ENCODE data around the gene ZNF710. TPM values are rescaled to one million over a fixed set of nuclear protein-coding genes. Genes with fewer than 3 reads are reported as not detected.
A peak's percentile ranks its signal among the peaks of the same experiment; 100 is the strongest.

Gene ZNF710
- total RNA-seq, 2 donors from 2014 or later, result 18.1 to 34.5 TPM

DNA sequence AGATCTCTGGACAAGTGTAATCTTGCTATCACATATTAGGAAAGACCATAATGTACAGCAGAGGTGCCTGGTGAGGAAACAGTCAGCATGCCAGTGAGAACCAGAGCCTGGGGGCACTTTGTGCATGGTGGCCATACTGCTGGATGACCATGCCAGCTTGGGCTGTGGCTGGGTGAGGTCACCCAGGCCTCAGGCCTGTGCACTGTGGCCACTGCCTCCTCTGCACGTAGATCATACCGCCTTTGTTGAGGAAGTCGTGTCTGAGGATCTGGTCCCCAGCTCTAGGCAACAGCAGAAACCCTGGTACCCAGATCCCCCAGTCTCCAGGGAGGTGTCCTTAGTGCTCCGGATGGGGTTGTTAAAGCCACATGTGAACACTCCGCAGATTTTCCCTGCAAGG is 38.9 kb downstream of the ZNF710 start:
- WGBS, 2 donors, result 75 to 78% methylated on average over 5 of the region's 5 CpGs
- Histone ChIP-seq H3K27me3 (no peaks in the 10 kb centered on the region), H3K9me3 (no peaks in the 10 kb centered on the region), H3K4me1 (peaks cover 59% of the 10 kb centered on the region), H3K36me3 (replicated peaks in 1 of 2; ENCODE audit: insufficient read depth in 1 of 2, low read depth in 2 of 2) (no peaks in the 10 kb centered on the region), H3K4me3 (no peak overlapping the region), H3K27ac (peak overlapping the region in 1 of 4 donors; percentile 8)
- TF ChIP-seq POLR2A (IDR thresholded peaks at IDR 0.05) (no peak), CTCF (IDR thresholded peaks at IDR 0.05) (no peak)
- ATAC-seq (no peak), DNase-seq (no peak)
- intact Hi-C loops (cut with DNase I), result no loop called here

DNA sequence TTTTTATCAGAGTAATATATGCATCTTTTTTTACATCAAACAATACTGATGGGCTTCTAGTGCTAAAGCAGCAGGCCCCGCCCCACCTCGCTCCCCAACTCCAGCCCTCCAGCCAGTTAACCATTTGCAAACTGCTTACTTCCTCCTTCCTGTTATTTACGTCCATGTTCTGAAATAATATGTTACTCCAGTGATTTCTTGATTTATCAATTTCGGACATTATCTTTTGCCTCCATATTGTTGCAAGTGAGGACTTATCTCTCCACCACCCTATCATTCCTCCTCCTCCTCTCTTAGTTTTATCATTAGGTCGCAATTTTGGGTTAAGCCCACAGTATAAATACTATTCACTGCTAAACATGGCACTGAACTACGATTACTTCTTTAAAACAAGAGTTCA is 39.5 kb downstream of the ZNF710 start:
- no peak for DNase-seq
- peaks cover 57% of the 10 kb centered on the region for H3K4me1 ChIP-seq
- no peaks in the 10 kb centered on the region for H3K36me3 ChIP-seq (replicated peaks in 1 of 2; ENCODE audit: insufficient read depth in 1 of 2, low read depth in 2 of 2)
- no peak for TF ChIP-seq POLR2A (IDR thresholded peaks at IDR 0.05)
- H3K27me3 ChIP-seq, result no peaks in the 10 kb centered on the region
- no peak overlapping the region for H3K27ac ChIP-seq
- ATAC-seq, result no peak
- intact Hi-C loops (cut with DNase I), result no loop called here
- no peaks in the 10 kb centered on the region for H3K9me3 ChIP-seq
- H3K4me3 ChIP-seq, result no peak overlapping the region
- WGBS, 2 donors, result 50 to 54% methylated on average over 6 of the region's 6 CpGs

GRCh38 chr15:90042356-90042755 is 41.2 kb downstream of the ZNF710 start:
- intact Hi-C loops (cut with DNase I), result no loop called here
- no peaks in the 10 kb centered on the region for H3K9me3 ChIP-seq
- no peak for TF ChIP-seq POLR2A (IDR thresholded peaks at IDR 0.05)
- no peak for TF ChIP-seq CTCF (IDR thresholded peaks at IDR 0.05)
- H3K27me3 ChIP-seq, result no peaks in the 10 kb centered on the region
- no peak overlapping the region for H3K4me3 ChIP-seq
- H3K36me3 ChIP-seq (replicated peaks in 1 of 2; ENCODE audit: insufficient read depth in 1 of 2, low read depth in 2 of 2), result no peaks in the 10 kb centered on the region
- DNase-seq (no peak), ATAC-seq (no peak)
- peaks cover 59% of the 10 kb centered on the region for H3K4me1 ChIP-seq
- WGBS, 2 donors, result 94 to 96% methylated on average over 12 of the region's 12 CpGs
- H3K27ac ChIP-seq, result no peak overlapping the region

DNA sequence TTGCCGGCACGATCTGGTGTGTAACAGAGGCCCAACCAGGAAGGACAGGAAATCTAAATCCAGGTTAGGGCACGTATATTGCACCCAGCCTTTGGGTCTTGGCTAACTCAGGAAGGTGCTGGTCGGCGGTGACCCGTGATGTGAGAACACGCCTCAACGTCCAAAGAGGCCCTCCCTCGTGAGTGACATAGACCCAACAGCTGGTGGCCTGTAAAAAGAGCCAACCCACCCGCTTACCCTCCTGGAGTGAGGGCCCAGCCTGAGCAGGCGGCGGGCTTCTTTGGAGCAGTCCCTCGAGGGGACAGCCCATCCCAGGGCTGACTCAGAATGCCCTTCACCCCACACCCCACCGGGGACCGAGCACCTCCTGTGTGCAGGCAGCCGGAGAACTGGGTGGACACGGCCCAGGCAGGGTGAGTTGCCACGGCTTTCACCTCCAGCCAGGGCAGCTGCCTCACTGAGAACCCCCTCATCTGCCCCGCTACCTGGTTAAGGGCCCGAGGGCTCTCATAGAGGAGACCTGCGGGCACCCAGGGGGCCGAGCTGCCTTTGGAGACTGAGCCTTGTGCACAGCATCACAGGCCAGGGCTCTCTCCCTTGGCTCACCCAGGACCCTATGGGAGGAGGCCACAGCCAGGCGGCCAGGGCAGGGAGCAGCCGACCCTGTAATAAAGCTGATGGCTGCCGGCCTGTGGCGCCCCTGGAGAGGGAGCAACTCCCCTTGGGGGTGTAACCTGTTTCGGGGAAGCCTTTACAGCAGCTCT is 41.8 kb downstream of the ZNF710 start:
- H3K27ac ChIP-seq, result no peak overlapping the region
- H3K36me3 ChIP-seq (replicated peaks in 1 of 2; ENCODE audit: insufficient read depth in 1 of 2, low read depth in 2 of 2), result no peaks in the 10 kb centered on the region
- WGBS, 2 donors, result 92 to 96% methylated on average over 10 to 27 of the region's 27 CpGs
- DNase-seq, result no peak
- no peaks in the 10 kb centered on the region for H3K27me3 ChIP-seq
- ATAC-seq, result no peak
- intact Hi-C loops (cut with DNase I), result no loop called here
- H3K9me3 ChIP-seq, result no peaks in the 10 kb centered on the region
- H3K4me1 ChIP-seq, result peaks cover 60% of the 10 kb centered on the region
- no peak overlapping the region for H3K4me3 ChIP-seq
- TF ChIP-seq POLR2A (IDR thresholded peaks at IDR 0.05), result no peak
- TF ChIP-seq CTCF (IDR thresholded peaks at IDR 0.05), result no peak

- 96 to 97% methylated on average over 5 of the region's 5 CpGs for WGBS, 2 donors
- H3K27ac ChIP-seq, result no peak overlapping the region
- no peak for DNase-seq
These were observed 42.4 kb downstream of the ZNF710 start for GRCh38 chr15:90043530-90044010.

More at GRCh38 chr15:90043530-90044010, 42.4 kb downstream of the ZNF710 start:
- Histone ChIP-seq H3K4me3 (no peak overlapping the region), H3K4me1 (peaks cover 60% of the 10 kb centered on the region), H3K9me3 (no peaks in the 10 kb centered on the region), H3K36me3 (replicated peaks in 1 of 2; ENCODE audit: insufficient read depth in 1 of 2, low read depth in 2 of 2) (no peaks in the 10 kb centered on the region), H3K27me3 (no peaks in the 10 kb centered on the region)
- intact Hi-C loops (cut with DNase I), result no loop called here
- no peak for ATAC-seq
- TF ChIP-seq POLR2A (IDR thresholded peaks at IDR 0.05), result no peak
- no peak for TF ChIP-seq CTCF (IDR thresholded peaks at IDR 0.05)
